Superior temporal gyrus (tissue), 1 donor: ENCODE data around the gene GRID1.
"Not testable (repeated sequence)": the region's sequence is repeated elsewhere in the genome, so short reads cannot be mapped to it uniquely, and the experiment has no call there.

ENCODE experiments used
- DNase-seq: peaks from one replicate; pipeline ENCODE4 v3.0.0-alpha.2; 2016; ENCODE audit errors: extremely low spot score

GRID1 gene

GRCh38 chr10:85888559-85888958 is 478.0 kb downstream of the GRID1 start:
- no peak for DNase-seq

DNA sequence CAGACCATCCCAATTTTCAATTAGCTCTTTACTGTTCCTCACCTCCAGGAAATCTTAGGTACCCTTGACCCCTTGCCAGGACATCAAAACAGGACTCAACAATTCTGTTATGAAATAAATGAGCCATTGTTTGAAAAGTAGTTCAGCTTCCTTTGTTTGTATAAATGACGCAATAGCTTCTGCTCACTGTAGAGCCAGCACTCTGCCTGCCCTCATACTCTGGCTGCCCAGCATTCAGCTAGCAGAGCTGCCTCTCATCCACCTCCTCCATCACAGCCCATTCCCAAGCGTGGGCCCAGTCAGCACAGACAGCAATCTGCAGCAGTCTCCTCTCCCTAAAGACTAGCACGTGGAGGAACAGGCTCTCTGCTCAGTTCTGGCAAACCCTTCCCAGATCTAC is 478.6 kb downstream of the GRID1 start:
- peak; percentile 63 for DNase-seq

- no peak for DNase-seq
Observed at GRCh38 chr10:85874208-85874607, 492.4 kb downstream of the GRID1 start.

DNA sequence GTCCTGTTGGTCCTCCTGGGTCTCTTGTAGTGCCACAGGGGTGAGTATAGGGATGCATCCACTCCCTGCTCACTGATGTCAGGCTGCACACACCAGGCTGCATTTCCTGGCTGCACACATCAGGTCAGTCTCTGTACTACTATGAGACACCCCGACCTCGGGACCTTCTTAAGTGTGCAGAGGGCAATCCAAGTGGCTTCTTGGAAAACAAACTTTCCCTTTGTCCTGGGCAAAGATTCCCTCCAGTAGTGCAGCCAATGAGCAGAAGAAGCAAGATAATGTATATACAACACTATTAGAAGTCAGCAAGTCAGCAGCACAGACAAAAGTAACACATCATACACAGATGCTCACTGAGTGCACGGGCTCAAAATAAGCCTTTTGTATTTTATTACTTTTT is 493.5 kb downstream of the GRID1 start:
- DNase-seq = no peak

DNA sequence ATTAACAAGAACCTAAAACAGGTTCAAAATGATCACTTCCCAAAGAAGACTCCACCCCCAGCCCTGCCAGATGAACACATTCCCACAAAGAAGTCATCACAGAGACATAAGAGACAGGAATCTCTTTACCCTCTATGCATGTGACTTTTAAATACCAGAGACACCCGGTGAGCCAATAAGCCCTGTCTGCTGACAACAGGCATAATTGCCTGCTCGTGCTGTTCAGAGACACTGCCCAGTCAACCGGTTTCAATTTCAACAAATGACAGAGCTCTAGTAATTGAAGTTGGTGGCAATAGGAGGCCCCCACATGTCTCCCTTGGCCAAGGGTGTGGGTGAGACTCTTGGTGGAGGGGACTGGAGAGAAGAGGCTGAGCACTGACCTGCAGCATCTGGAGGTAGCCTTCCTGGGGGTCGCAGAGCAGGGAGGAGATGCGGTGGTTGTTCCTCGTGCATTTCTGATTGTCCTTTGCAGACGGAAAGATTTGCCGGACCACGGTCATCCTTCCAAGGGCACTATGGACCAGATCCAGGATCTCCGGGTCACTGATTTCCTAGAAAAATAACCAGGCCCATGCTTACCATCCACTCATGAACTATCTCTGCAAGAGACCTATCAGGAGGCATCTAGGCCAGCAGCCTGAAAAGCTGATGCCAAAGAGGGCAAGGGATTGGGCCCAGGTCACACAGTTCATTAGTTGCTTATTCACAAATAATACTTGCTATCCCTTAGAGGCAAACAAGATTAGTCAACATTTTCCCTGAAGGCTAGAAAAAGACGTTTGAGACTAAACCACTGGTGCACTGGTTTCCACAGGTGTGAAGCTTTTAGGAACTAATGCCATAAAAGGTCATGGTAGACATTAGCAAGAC is 497.7 kb downstream of the GRID1 start:
- DNase-seq = no peak

DNA sequence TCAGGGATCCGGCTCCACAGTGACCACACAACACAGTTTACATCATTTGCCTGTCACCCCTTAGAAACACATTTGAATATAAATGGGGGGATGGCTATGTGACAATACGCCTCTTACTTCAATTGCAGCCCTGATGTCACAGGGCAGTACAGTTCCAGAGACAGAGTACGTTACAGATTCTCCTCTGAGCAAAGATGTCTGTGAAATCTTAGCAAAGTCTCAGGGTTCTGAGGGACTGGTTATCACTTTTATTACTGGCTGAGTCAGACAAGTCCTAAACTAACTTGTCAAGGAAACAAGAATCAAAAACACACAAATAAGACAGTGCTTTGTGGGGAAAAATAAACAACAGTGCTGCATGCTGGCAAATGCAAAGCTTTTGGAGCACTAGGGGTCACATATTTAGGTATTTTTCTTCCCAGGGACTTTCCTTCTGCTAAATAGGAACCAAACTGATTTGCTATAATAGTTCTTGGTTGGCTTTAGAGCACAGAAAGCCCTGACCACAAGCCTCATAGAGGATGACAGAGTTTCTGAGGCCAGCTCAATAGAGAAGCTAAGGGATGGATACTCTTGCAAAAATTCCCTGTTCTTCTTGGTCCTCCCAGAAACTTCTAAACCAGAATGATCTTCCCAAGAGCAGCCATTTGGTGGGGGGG is 501.6 kb downstream of the GRID1 start:
- no peak for DNase-seq

DNA sequence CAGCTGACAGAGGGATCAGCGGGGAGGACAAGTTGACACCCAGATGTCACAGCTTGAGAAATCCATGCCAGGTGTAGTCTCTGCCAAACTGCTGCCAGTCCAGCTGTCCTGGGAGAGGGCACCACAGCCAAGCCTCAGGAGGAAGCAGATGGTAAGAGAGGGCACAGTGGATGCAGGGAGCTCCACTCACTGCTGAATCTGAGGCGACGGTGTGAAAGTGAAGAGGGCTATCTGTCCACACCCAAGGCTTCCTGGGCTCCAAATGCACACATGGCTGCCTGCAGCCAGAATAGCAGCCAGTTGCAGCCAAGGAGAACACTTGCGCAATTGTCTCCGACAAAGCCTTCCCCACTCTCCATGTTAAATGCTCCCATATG is 502.4 kb downstream of the GRID1 start:
- no peak for DNase-seq

- DNase-seq = no peak
Observed at GRCh38 chr10:85863301-85864172, 503.1 kb downstream of the GRID1 start.

GRCh38 chr10:85862771-85863170 is 503.8 kb downstream of the GRID1 start:
- DNase-seq = no peak

DNA sequence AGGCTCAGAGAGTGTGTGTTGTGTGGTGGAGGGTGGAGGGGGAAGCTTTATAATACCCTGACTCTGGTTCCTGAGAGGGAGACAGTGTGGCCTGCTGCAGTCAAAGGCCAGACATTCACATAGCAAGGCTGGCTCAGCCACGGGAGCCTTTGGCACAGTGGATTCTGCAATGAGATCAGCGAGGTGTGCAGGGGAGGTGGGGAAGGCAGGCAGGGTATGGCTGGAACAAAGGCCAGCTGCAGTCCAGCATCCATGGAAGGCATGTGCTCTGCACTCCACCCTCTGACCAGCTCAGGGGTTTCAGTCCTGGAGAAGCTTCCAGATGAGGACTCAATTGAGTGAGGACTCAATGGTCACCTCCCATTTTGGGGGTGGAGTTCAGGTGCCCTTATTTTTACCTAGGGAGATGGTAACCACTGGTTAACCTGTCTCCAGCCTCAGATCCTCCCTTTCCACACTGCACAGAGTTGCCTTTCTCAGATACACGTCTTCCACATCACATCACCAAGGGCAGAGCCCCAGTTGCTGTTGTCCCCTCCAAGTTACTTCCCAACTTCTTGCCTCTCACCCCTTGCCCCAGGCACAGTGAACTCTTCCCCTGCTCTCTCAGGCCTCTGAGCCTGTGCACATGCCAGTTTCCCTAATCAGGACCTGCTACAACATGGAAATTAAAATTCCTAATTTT is 504.9 kb downstream of the GRID1 start:
- no peak for DNase-seq

GRCh38 chr10:85859859-85860258 is 506.7 kb downstream of the GRID1 start:
- no peak for DNase-seq

DNA sequence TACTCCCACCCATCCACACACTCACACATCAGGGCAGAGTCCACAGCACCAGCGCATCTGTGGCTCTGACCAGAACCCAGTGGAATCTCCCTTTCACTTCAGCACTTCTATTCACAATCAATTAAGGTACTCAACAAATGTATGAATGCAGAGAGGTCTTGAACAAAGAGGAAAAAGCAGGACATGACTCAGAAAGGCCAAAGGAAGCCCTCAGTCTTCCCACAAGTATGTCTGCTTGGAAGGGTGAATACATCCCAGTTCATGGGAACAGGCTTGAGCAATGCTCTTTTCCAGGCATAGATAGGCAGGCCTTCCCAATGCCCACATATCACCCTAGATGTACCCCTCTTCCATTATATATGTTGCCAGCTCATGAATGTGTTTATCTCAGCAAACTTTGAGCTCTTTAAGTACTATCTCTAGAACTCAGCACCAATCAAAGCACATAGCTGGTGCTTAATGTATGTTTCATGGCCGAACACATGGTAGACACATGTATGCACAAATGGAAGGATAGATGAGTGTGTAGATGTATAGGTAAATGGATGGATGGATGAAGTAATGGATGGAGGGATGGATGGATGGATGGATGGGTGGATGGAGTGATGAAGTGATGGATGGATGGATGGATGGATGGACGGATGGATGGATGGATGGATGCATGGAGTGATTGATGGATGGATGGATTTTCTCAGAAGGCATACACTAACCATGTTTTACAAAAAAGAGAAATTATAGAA is 507.6 kb downstream of the GRID1 start:
- no peak for DNase-seq

DNA sequence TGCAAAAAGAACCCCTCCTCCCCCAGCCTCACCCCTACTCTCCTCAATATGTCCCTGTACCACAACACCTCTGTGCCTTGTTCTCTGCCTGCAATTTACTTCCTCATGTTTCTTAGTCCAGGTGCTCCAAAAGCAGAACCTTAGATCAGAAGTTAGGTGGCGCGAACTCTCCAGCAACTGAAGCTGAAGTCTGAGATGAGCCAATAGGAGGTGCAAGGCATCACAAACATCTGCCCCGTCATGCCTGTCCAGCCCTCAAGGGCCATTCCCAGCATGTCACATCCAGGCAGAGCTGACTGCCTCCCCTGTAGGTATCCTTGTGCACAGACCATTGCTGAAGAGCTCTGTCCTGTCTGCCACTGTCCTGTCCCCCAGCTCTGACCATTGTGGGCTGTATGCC is 508.8 kb downstream of the GRID1 start:
- DNase-seq = no peak

GRCh38 chr10:85857305-85857704 is 509.3 kb downstream of the GRID1 start:
- DNase-seq = no peak

DNA sequence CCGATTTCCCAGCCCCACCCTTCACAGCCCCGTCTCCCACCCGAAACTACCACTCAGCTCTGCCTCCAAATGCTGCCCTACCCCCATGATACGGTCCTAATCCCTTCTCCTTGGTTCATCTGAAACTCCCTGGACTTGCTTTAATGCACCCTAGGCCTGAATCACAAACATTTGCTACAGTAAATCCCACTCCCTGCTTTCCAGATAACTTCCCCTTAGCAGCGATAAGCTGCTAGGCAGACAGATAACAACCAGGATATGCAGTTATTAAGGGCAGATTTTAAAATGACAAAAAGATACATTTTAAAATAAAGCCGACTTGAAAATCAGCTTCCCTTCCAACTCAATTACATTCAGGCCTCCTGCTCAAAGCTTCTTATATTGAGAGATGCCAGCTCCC is 514.7 kb downstream of the GRID1 start:
- DNase-seq = no peak

DNA sequence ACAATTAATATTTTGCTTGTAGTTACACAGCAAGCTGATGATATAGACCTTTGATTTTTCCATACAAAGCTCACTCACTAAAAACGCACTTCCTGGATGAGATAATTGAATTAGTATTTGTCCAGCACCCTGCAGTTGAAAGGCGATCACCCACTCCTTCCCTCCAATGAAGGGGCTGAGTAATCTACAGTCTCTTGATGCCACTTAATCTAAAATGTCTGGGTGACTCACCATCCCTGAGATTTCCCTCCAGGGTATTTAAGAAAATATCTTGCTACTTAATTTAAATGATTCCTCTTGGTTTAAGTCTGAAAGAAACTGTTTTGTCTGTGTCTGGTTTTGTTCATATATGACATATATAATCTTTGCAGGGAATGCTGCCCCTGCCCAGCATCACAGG is 515.3 kb downstream of the GRID1 start:
- DNase-seq = no peak

DNA sequence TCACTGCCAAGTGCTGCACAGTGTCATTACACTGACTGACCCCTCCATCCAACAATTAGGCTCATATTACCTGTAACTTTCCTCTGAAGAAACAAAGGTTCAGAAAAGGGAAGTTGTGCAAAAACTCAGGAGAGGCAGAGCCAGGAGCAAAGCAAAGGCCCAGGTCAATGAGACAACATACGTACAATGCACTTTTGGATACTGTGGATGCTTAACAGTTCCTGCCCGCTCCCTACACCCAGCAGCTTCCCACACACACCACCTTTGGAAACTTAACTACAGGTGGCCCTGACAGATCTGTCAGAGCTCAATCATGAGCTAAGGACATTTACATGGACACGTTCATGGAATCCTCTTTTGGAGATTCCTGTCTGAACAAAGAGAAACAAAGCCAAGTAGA is 515.9 kb downstream of the GRID1 start:
- no peak for DNase-seq

DNA sequence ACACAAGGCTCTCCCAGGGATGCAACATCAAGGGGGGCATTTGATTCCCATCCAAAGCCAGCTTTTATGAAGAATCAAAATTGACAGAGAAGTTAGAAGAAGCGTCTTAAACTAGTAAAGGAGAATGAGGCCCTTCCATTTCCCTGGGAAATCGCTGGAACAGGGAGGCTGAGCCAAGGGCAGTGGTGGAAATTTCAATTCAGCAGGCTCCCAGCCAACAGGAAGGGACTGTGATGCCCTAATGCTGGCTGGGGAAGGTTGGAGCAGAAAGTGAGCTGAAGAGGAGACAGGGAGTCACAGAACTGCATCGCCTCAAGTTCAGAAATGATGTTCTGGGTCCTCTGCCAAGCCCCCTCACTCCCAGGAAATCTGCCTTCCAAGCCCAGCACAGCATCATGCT is 517.3 kb downstream of the GRID1 start:
- DNase-seq = peak; percentile 44

GRCh38 chr10:85848756-85849155 is 517.8 kb downstream of the GRID1 start:
- DNase-seq = peak; percentile 40

DNA sequence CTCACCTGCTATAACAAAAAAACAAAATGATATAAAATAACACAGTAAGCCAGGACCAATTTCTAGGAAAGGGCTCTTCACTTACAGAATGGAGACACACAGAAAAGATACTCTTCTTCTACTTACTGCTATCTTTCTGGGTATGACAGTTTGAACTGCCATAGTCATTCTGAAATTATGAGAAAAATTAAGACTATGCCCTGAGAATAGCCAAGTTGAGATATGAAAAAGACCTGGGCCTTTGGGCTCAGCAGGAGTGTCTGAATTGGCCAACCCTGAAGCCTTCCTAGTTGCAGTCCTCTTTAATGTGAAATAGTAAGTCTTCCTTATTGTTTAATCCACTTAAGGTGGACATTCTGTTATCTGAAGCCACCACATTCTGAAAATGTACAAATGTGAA is 519.5 kb downstream of the GRID1 start:
- peak; percentile 17 for DNase-seq

- DNase-seq = not testable (repeated sequence)
Observed at GRCh38 chr10:85838660-85839059, 527.9 kb downstream of the GRID1 start.
